HepG2 (cell line): Measurements from ENCODE around the gene RABGGTB. TPM values are rescaled to one million over a fixed set of nuclear protein-coding genes. Genes with fewer than 3 reads are reported as not detected.

Experiments used
- ATAC-seq: fragments of 200-7000 bp; cut with Tn5 transposase; 3 replicates; pipeline ENCODE4 v1.9.1; 2020; ENCODE audit warnings: mild to moderate bottlenecking, moderate library complexity
- BruUV-seq: library from RNA; stranded (reverse); fragments of 400-500 nt; replicated peaks from 2 replicates; lab custom pipeline; 2021; lab: Mats Ljungman, UMichigan
- CTCF ChIA-PET: fragments of 300-600 bp; formaldehyde crosslinking; extraction: SDS; loops from one replicate; lab custom pipeline; 2021; ENCODE audit warnings: low total read pairs, inconsistent platforms, low intra/inter-chr PET ratio; lab: Yijun Ruan, JAX
- POLR2A ChIA-PET: fragments of 350-600 bp; sonication (Branson Sonifier 250); formaldehyde crosslinking; loops from one replicate; lab custom pipeline; 2020; ENCODE audit warnings: antibody characterized with exemption, inconsistent platforms; lab: Yijun Ruan, JAX
- DNase-seq: peaks from one replicate; pipeline ENCODE4 v3.0.0-alpha.2; 2015; ENCODE audit warnings: low spot score
- FAIRE-seq: peaks from 3 replicates; lab custom pipeline; 2011; peaks lifted over from hg19 to GRCh38; lab: Jason Lieb, UNC
- H2AFZ ChIP-seq: one replicate; pipeline ENCODE4 v1.6.1; 2011; ENCODE audit warnings: low read length, inconsistent platforms
- H3K27ac ChIP-seq: fragments of 300-600 bp; 3 replicates; pipeline ENCODE4 v1.8.0; 2011; ENCODE audit warnings: mixed run types, mild to moderate bottlenecking, mixed read lengths, low read length, inconsistent platforms; ENCODE audit not compliant: insufficient read depth; ENCODE audit errors: extremely low read length
- H3K27me3 ChIP-seq, 2 experiments: fragments of 200-600 bp in 1 of 2; 2 replicates in 1 of 2; 3 replicates in 1 of 2; pipeline versions ENCODE4 v1.6.0 to v1.8.0; 2011; ENCODE audit warnings: low read length in 2 of 2, mild to moderate bottlenecking in 2 of 2, moderate library complexity in 2 of 2, inconsistent platforms in 1 of 2; ENCODE audit not compliant: insufficient read depth in 2 of 2, control insufficient read depth in 1 of 2
- H3K36me3 ChIP-seq, 2 experiments: fragments of 200-600 bp in 1 of 2; replicated peaks in 1 of 2; 2 replicates in 1 of 2; 3 replicates in 1 of 2; pipeline versions ENCODE4 v1.5.1 to v1.8.0; 2011; ENCODE audit warnings: low read length in 2 of 2, inconsistent platforms in 1 of 2; ENCODE audit not compliant: insufficient read depth in 2 of 2, control insufficient read depth in 1 of 2
- H3K4me1 ChIP-seq: 2 replicates; pipeline ENCODE4 v1.5.1; 2012; ENCODE audit warnings: low read length, inconsistent platforms; ENCODE audit not compliant: insufficient read depth
- H3K4me2 ChIP-seq: 2 replicates; pipeline ENCODE4 v1.6.0; 2011; ENCODE audit warnings: low read depth, low read length, inconsistent platforms
- H3K4me3 ChIP-seq, 3 experiments: fragments of 200-600 bp in 1 of 3; sonication (generic), shearing (Covaris generic) in 1 of 3; replicated peaks in 1 of 3; 2 replicates each; pipeline ENCODE4 v1.5.1; 2011 to 2016; ENCODE audit warnings: low read length in 3 of 3, inconsistent platforms in 2 of 3, low read depth in 2 of 3, mild to moderate bottlenecking in 2 of 3, control low read depth in 1 of 3, mixed read lengths in 1 of 3; ENCODE audit not compliant: insufficient read depth in 1 of 3
- H3K79me2 ChIP-seq: one replicate; pipeline ENCODE4 v1.6.1; 2011; ENCODE audit warnings: low read length, inconsistent platforms; ENCODE audit not compliant: insufficient read depth
- H3K9ac ChIP-seq: 2 replicates; pipeline ENCODE4 v1.6.0; 2011; ENCODE audit warnings: mild to moderate bottlenecking, low read depth, low read length, inconsistent platforms; ENCODE audit not compliant: insufficient read depth
- H3K9me3 ChIP-seq: 2 replicates; pipeline ENCODE4 v1.5.1; 2012; ENCODE audit warnings: mild to moderate bottlenecking, low read length
- H4K20me1 ChIP-seq: 2 replicates; pipeline ENCODE4 v1.6.0; 2011; ENCODE audit warnings: inconsistent platforms, mild to moderate bottlenecking, low read length, moderate library complexity; ENCODE audit not compliant: insufficient read depth
- AGO1 ChIP-seq: fragments of 200-400 bp; formaldehyde crosslinking; IDR thresholded peaks from 2 replicates; pipeline ENCODE4 v1.6.1; 2017; ENCODE audit warnings: mild to moderate bottlenecking, low read depth, low read length, moderate library complexity; ENCODE audit not compliant: poor library complexity, severe bottlenecking
- AGO2 ChIP-seq: fragments of 200-400 bp; formaldehyde crosslinking; optimal IDR thresholded peaks from 2 replicates; pipeline ENCODE3; 2017; ENCODE audit warnings: mild to moderate bottlenecking, low read depth, low read length, moderate library complexity
- EEA1 ChIP-seq: sonication (generic); formaldehyde crosslinking; IDR thresholded peaks from 2 replicates; pipeline ENCODE4 v1.5.1; 2020; ENCODE audit warnings: mild to moderate bottlenecking, missing genetic modification reagents, borderline replicate concordance
- ELF4 ChIP-seq: sonication (generic); formaldehyde crosslinking; IDR thresholded peaks from 2 replicates; pipeline ENCODE4 v1.5.0; 2020; ENCODE audit warnings: missing genetic modification reagents, mild to moderate bottlenecking, moderate library complexity, borderline replicate concordance
- POLR2AphosphoS2 ChIP-seq: IDR thresholded peaks from 2 replicates; pipeline ENCODE4 v1.6.1; 2011; ENCODE audit warnings: low read depth, low read length, improper control_type of control experiment
- RBFOX2 ChIP-seq: fragments of 200-400 bp; formaldehyde crosslinking; IDR thresholded peaks from 2 replicates; pipeline ENCODE4 v1.6.1; 2017; ENCODE audit warnings: low read depth, mild to moderate bottlenecking, low read length
- RFX3 ChIP-seq: IDR thresholded peaks from 2 replicates; pipeline ENCODE4 v1.6.1; 2016; ENCODE audit warnings: missing biosample characterization, missing genetic modification reagents
- TAF15 ChIP-seq: fragments of 200-400 bp; formaldehyde crosslinking; IDR thresholded peaks from one replicate; pipeline ENCODE4 v1.6.1; 2018; ENCODE audit warnings: mild to moderate bottlenecking, low read depth, low read length; ENCODE audit not compliant: poor library complexity, severe bottlenecking
- ZFP41 ChIP-seq: sonication (generic); formaldehyde crosslinking; IDR thresholded peaks from 2 replicates; pipeline ENCODE4 v1.4.0; 2020; ENCODE audit warnings: mild to moderate bottlenecking, missing genetic modification reagents, borderline replicate concordance
- ZNF501 ChIP-seq: sonication (generic); formaldehyde crosslinking; IDR thresholded peaks from 2 replicates; pipeline ENCODE4 v1.5.1; 2020; ENCODE audit warnings: mild to moderate bottlenecking, moderate library complexity, missing genetic modification reagents
- ZNF674 ChIP-seq: sonication (generic); formaldehyde crosslinking; IDR thresholded peaks from 2 replicates; pipeline ENCODE4 v1.5.0; 2020; ENCODE audit warnings: low read depth, mild to moderate bottlenecking, missing genetic modification reagents
- ZSCAN29 ChIP-seq: sonication (generic); formaldehyde crosslinking; conservative IDR thresholded peaks from 2 replicates; pipeline ENCODE4 v1.4.0; 2020; ENCODE audit warnings: mild to moderate bottlenecking, missing genetic modification reagents
- ZSCAN9 ChIP-seq: IDR thresholded peaks from 2 replicates; pipeline ENCODE4 v1.6.1; 2016; ENCODE audit warnings: borderline replicate concordance
- WGBS: methylation state at CpG from one replicate; pipeline ENCODE4 v1.1.6; 2017; ENCODE audit warnings: low lambda C conversion rate; 5-methylcytosine and 5-hydroxymethylcytosine counted together
- in situ Hi-C: cut with HindIII; loops from 2 replicates; pipeline ENCODE4 v1.10.0; 2017; ENCODE audit warnings: low pct_unique_long_range_greater_than_20kb; ENCODE audit not compliant: extremely low pct_ligation_motif_present
- intact Hi-C: fragments of 100-400 bp; cut with micrococcal nuclease; formaldehyde crosslinking; loops from one replicate; pipeline ENCODE4 v1.10.0; 2022; ENCODE audit not compliant: unreplicated experiment
- polyA plus RNA-seq, 8 experiments: library from polyadenylated mRNA; depleted of rRNA in 3 of 8; stranded (reverse) in 7 of 8; unstranded in 1 of 8; fragments of >200 nt; fragmentation: Illumina TruSeq in 4 of 8; extraction: Trizol in 4 of 8; gene quantifications; 2 replicates each; pipeline versions ENCODE4 v1.2.1 to v1.2.3, GENCODE V29; 2011 to 2016; ENCODE audit warnings: low read depth in 4 of 8, missing spikeins in 1 of 8, mixed read lengths in 1 of 8; ENCODE audit not compliant: insufficient read depth in 1 of 8
- total RNA-seq, 5 experiments: library from RNA; depleted of rRNA; stranded (reverse); fragments of >200 nt; fragmentation: Illumina TruSeq; extraction: Trizol; gene quantifications; 2 replicates each; pipeline ENCODE4 v1.2.3, GENCODE V29; 2016; ENCODE audit warnings: low read depth in 1 of 5
- TF ChIP-seq, protein P1 (sequence below): sonication (generic); formaldehyde crosslinking; IDR thresholded peaks from 2 replicates; pipeline ENCODE4 v1.4.0; 2020; ENCODE audit warnings: missing genetic modification reagents
- TF ChIP-seq, protein P2 (sequence below): sonication (generic); formaldehyde crosslinking; IDR thresholded peaks from 2 replicates; pipeline ENCODE4 v1.4.0; 2020; ENCODE audit warnings: mild to moderate bottlenecking, low read depth, missing genetic modification reagents
- TF ChIP-seq, protein P3 (sequence below): sonication (generic); formaldehyde crosslinking; IDR thresholded peaks from 2 replicates; pipeline ENCODE4 v1.9.0; 2021; ENCODE audit warnings: missing genetic modification reagents, borderline replicate concordance

Gene RABGGTB
- total and polyA plus RNA-seq, 2 of the 13 experiments (the other 11 are each of a cell fraction or from before 2014, with no cell fraction given), result 185 to 290 TPM

DNA sequence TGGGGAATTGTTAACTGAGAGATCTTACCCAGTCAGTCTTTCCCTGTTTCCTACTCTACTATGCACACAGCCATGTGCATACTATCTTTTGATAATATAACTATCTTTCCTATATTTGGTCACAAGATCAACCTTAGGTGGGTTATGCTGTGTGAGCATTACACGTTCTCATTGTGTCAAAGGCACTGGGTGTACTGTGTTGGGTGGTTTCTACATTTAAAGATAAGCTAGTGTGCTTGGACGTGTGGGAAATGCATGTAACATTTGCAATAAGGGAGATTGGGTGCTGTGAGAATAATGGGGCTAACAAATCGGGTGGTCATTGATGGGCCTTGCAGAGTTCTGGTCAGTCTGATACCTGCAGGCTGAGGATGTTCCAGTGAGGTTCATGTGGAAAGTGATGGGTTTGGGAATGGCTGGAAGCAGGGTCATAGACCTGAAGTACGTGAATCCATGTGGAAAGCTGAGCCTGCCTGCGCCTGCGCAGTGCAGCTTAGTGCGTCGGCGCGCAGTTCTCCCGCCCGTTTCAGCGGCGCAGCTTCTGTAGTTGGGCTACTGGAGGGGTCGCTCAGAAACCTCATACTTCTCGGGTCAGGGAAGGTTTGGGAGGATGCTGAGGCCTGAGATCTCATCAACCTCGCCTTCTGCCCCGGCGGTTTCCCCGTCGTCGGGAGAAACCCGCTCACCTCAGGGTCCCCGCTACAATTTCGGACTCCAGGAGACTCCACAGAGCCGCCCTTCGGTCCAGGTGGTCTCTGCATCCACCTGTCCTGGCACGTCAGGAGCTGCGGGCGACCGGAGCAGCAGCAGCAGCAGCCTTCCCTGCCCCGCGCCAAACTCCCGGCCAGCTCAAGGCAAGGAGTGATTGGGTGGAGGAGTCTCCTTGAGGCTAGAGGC lies 10.6 kb downstream of the RABGGTB start, which contains the start of gene MSH4:
TSS of gene MSH4 (plus strand) at position 507 of the 897 bp plus-strand sequence. CDS start at position 611, 104 bp downstream.
- Histone ChIP-seq H3K9me3 (no peaks in the 10 kb centered on the region), H3K4me2 (no peak within 1 kb of the TSS), H4K20me1 (peaks cover 51% of the 10 kb centered on the region), H3K36me3 (peaks cover 6 to 39% of the 10 kb centered on the region in 2 experiments), H3K27me3 (no peaks in the 10 kb centered on the region), H3K79me2 (peaks cover 6% of the 10 kb centered on the region), H3K4me3 (no peak within 1 kb of the TSS), H2AFZ (no peak within 1 kb of the TSS), H3K9ac (no peak within 1 kb of the TSS), H3K27ac (no peak within 1 kb of the TSS), H3K4me1 (peaks cover 26% of the 10 kb centered on the region)
- no peak for FAIRE-seq
- in situ Hi-C loops, result no loop called here
- ChIA-PET POLR2A (interaction anchor here (6.6 kb wide), 1 partner anchor 10 kb away, joined by 54 read pairs; the partner anchor contains the start of gene RABGGTB), CTCF (no interaction called here)
- no TSS peak for BruUV-seq
- DNase-seq, result peak; percentile 33
- WGBS, result 88% methylated on average over 34 of the region's 34 CpGs
- ATAC-seq, result peak; percentile 38
- intact Hi-C loops, result no loop called here
- no peak for TF ChIP-seq ZSCAN9 (CRISPR knock-in tag)
- TF ChIP-seq EEA1 (CRISPR knock-in tag), result 0 out of 2 replicates have a peak, but pooled peaks have one; percentile 27
- TF ChIP-seq, protein P1, sequence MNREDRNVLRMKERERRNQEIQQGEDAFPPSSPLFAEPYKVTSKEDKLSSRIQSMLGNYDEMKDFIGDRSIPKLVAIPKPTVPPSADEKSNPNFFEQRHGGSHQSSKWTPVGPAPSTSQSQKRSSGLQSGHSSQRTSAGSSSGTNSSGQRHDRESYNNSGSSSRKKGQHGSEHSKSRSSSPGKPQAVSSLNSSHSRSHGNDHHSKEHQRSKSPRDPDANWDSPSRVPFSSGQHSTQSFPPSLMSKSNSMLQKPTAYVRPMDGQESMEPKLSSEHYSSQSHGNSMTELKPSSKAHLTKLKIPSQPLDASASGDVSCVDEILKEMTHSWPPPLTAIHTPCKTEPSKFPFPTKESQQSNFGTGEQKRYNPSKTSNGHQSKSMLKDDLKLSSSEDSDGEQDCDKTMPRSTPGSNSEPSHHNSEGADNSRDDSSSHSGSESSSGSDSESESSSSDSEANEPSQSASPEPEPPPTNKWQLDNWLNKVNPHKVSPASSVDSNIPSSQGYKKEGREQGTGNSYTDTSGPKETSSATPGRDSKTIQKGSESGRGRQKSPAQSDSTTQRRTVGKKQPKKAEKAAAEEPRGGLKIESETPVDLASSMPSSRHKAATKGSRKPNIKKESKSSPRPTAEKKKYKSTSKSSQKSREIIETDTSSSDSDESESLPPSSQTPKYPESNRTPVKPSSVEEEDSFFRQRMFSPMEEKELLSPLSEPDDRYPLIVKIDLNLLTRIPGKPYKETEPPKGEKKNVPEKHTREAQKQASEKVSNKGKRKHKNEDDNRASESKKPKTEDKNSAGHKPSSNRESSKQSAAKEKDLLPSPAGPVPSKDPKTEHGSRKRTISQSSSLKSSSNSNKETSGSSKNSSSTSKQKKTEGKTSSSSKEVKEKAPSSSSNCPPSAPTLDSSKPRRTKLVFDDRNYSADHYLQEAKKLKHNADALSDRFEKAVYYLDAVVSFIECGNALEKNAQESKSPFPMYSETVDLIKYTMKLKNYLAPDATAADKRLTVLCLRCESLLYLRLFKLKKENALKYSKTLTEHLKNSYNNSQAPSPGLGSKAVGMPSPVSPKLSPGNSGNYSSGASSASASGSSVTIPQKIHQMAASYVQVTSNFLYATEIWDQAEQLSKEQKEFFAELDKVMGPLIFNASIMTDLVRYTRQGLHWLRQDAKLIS, result 0 out of 2 replicates have a peak, but pooled peaks have one; percentile 32
- TF ChIP-seq, protein P2, sequence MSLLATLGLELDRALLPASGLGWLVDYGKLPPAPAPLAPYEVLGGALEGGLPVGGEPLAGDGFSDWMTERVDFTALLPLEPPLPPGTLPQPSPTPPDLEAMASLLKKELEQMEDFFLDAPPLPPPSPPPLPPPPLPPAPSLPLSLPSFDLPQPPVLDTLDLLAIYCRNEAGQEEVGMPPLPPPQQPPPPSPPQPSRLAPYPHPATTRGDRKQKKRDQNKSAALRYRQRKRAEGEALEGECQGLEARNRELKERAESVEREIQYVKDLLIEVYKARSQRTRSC (CRISPR knock-in tag), result no peak
- no peak for TF ChIP-seq ZNF674
- TF ChIP-seq ZNF501 (CRISPR knock-in tag), result no peak
- TF ChIP-seq AGO2, result peak; percentile 100
- peak; percentile 64 for TF ChIP-seq RBFOX2
- TF ChIP-seq TAF15, result peak; percentile 80
- TF ChIP-seq AGO1, result peak; percentile 100
- peak; percentile 94 for TF ChIP-seq POLR2AphosphoS2
- no peak for TF ChIP-seq ELF4
- no peak for TF ChIP-seq RFX3 (CRISPR knock-in tag)
- TF ChIP-seq, protein P3, sequence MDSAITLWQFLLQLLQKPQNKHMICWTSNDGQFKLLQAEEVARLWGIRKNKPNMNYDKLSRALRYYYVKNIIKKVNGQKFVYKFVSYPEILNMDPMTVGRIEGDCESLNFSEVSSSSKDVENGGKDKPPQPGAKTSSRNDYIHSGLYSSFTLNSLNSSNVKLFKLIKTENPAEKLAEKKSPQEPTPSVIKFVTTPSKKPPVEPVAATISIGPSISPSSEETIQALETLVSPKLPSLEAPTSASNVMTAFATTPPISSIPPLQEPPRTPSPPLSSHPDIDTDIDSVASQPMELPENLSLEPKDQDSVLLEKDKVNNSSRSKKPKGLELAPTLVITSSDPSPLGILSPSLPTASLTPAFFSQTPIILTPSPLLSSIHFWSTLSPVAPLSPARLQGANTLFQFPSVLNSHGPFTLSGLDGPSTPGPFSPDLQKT (CRISPR knock-in tag), result no peak
- no peak for TF ChIP-seq ZFP41 (CRISPR knock-in tag)
- no peak for TF ChIP-seq ZSCAN29 (CRISPR knock-in tag)
